ENCODE data around the gene PLCB1.

Gene PLCB1

GRCh38 chr20:8145246-8146168 lies 13.4 kb downstream of the PLCB1 start:
- H3K4me2 ChIP-seq (ENCODE audit: low read length): no peak overlapping the region
- no peak overlapping the region for H4K12ac ChIP-seq (ENCODE audit: low read depth, low read length)
- no peak for DNase-seq
- H3K79me1 ChIP-seq (ENCODE audit: low read length): no peaks in the 10 kb centered on the region
- WGBS (ENCODE audit: extremely low coverage, insufficient coverage, insufficient read length): no CpG with 5 or more reads among the region's 8 CpGs
- no peak overlapping the region for H2BK5ac ChIP-seq (ENCODE audit: low read depth, low read length, poor library complexity)
- H3K9me3 ChIP-seq (ENCODE audit: insufficient read depth, low read depth, low read length): no peaks in the 10 kb centered on the region
- no peaks in the 10 kb centered on the region for H3K36me3 ChIP-seq (ENCODE audit: control insufficient read depth in 1 of 2, insufficient read depth in 2 of 2, low read length in 2 of 2)
- H3K18ac ChIP-seq (ENCODE audit: low read length): no peak overlapping the region
- peaks cover 0 to 2% of the 10 kb centered on the region in 2 experiments for H3K4me1 ChIP-seq (ENCODE audit: control insufficient read depth in 1 of 2, insufficient read depth in 2 of 2, low read length in 2 of 2)
- H3K9ac ChIP-seq (ENCODE audit: low read length): no peak overlapping the region
- H2BK120ac ChIP-seq (ENCODE audit: insufficient read depth, low read length, poor library complexity): no peak overlapping the region
- H2AK5ac ChIP-seq (ENCODE audit: low read length): no peak overlapping the region
- H2BK12ac ChIP-seq (ENCODE audit: low read length): no peak overlapping the region
- no peaks in the 10 kb centered on the region for H3K27me3 ChIP-seq (ENCODE audit: insufficient read depth, low read length)
- no peak overlapping the region for H3K27ac ChIP-seq (ENCODE audit: low read depth, low read length)
- no peak overlapping the region for H3K14ac ChIP-seq (ENCODE audit: low read length)
- no peaks in the 10 kb centered on the region for H3K79me2 ChIP-seq (ENCODE audit: control insufficient read depth, insufficient read depth, low read length, poor library complexity)
- no peak overlapping the region for H3K4me3 ChIP-seq (ENCODE audit: low read depth, low read length)
- H3K4ac ChIP-seq (ENCODE audit: low read depth, low read length): no peak overlapping the region
- no peak overlapping the region for H4K91ac ChIP-seq (ENCODE audit: low read depth, low read length)
- H2AFZ ChIP-seq (ENCODE audit: insufficient read depth, low read length, poor library complexity): no peak overlapping the region
- no peak overlapping the region for H4K8ac ChIP-seq (ENCODE audit: low read depth, low read length)
- no peak overlapping the region for H3K23ac ChIP-seq (ENCODE audit: low read length)

GRCh38 chr20:8147476-8147875 lies 15.4 kb downstream of the PLCB1 start:
- WGBS (ENCODE audit: extremely low coverage, insufficient coverage, insufficient read length): no CpG with 5 or more reads among the region's 3 CpGs
- no peak overlapping the region for H3K4me2 ChIP-seq (ENCODE audit: low read length)
- no peak overlapping the region for H4K8ac ChIP-seq (ENCODE audit: low read depth, low read length)
- H2BK12ac ChIP-seq (ENCODE audit: low read length): no peak overlapping the region
- H3K4me3 ChIP-seq (ENCODE audit: low read depth, low read length): no peak overlapping the region
- no peaks in the 10 kb centered on the region for H3K4me1 ChIP-seq (ENCODE audit: control insufficient read depth in 1 of 2, insufficient read depth in 2 of 2, low read length in 2 of 2)
- no peak overlapping the region for H2AK5ac ChIP-seq (ENCODE audit: low read length)
- no peaks in the 10 kb centered on the region for H3K79me1 ChIP-seq (ENCODE audit: low read length)
- H3K9me3 ChIP-seq (ENCODE audit: insufficient read depth, low read depth, low read length): no peaks in the 10 kb centered on the region
- H2AFZ ChIP-seq (ENCODE audit: insufficient read depth, low read length, poor library complexity): no peak overlapping the region
- no peak overlapping the region for H3K9ac ChIP-seq (ENCODE audit: low read length)
- H2BK120ac ChIP-seq (ENCODE audit: insufficient read depth, low read length, poor library complexity): no peak overlapping the region
- no peak for DNase-seq
- H3K36me3 ChIP-seq (ENCODE audit: control insufficient read depth in 1 of 2, insufficient read depth in 2 of 2, low read length in 2 of 2): no peaks in the 10 kb centered on the region
- H3K23ac ChIP-seq (ENCODE audit: low read length): no peak overlapping the region
- no peaks in the 10 kb centered on the region for H3K27me3 ChIP-seq (ENCODE audit: insufficient read depth, low read length)
- no peak overlapping the region for H3K4ac ChIP-seq (ENCODE audit: low read depth, low read length)
- H3K27ac ChIP-seq (ENCODE audit: low read depth, low read length): no peak overlapping the region
- no peak overlapping the region for H3K18ac ChIP-seq (ENCODE audit: low read length)
- H3K14ac ChIP-seq (ENCODE audit: low read length): no peak overlapping the region
- H3K79me2 ChIP-seq (ENCODE audit: control insufficient read depth, insufficient read depth, low read length, poor library complexity): no peaks in the 10 kb centered on the region
- no peak overlapping the region for H4K12ac ChIP-seq (ENCODE audit: low read depth, low read length)
- no peak overlapping the region for H2BK5ac ChIP-seq (ENCODE audit: low read depth, low read length, poor library complexity)
- no peak overlapping the region for H4K91ac ChIP-seq (ENCODE audit: low read depth, low read length)

- no peak overlapping the region for H2BK5ac ChIP-seq (ENCODE audit: low read depth, low read length, poor library complexity)
- no peak overlapping the region for H2AK5ac ChIP-seq (ENCODE audit: low read length)
- H3K14ac ChIP-seq (ENCODE audit: low read length): no peak overlapping the region
- H3K4ac ChIP-seq (ENCODE audit: low read depth, low read length): no peak overlapping the region
- no peak overlapping the region for H3K23ac ChIP-seq (ENCODE audit: low read length)
- H3K4me1 ChIP-seq (ENCODE audit: control insufficient read depth in 1 of 2, insufficient read depth in 2 of 2, low read length in 2 of 2): no peaks in the 10 kb centered on the region
- no peaks in the 10 kb centered on the region for H3K36me3 ChIP-seq (ENCODE audit: control insufficient read depth in 1 of 2, insufficient read depth in 2 of 2, low read length in 2 of 2)
- no peaks in the 10 kb centered on the region for H3K79me1 ChIP-seq (ENCODE audit: low read length)
- no peak overlapping the region for H4K12ac ChIP-seq (ENCODE audit: low read depth, low read length)
- no peak overlapping the region for H2AFZ ChIP-seq (ENCODE audit: insufficient read depth, low read length, poor library complexity)
- no peak overlapping the region for H4K91ac ChIP-seq (ENCODE audit: low read depth, low read length)
- no peak for DNase-seq
- H3K9ac ChIP-seq (ENCODE audit: low read length): no peak overlapping the region
- no peak overlapping the region for H3K4me2 ChIP-seq (ENCODE audit: low read length)
- no peaks in the 10 kb centered on the region for H3K27me3 ChIP-seq (ENCODE audit: insufficient read depth, low read length)
- H3K4me3 ChIP-seq (ENCODE audit: low read depth, low read length): no peak overlapping the region
- H3K9me3 ChIP-seq (ENCODE audit: insufficient read depth, low read depth, low read length): no peaks in the 10 kb centered on the region
- no peaks in the 10 kb centered on the region for H3K79me2 ChIP-seq (ENCODE audit: control insufficient read depth, insufficient read depth, low read length, poor library complexity)
- H2BK12ac ChIP-seq (ENCODE audit: low read length): no peak overlapping the region
- no peak overlapping the region for H4K8ac ChIP-seq (ENCODE audit: low read depth, low read length)
- no peak overlapping the region for H2BK120ac ChIP-seq (ENCODE audit: insufficient read depth, low read length, poor library complexity)
- no peak overlapping the region for H3K18ac ChIP-seq (ENCODE audit: low read length)
- no peak overlapping the region for H3K27ac ChIP-seq (ENCODE audit: low read depth, low read length)
These were observed 16.4 kb downstream of the PLCB1 start for GRCh38 chr20:8148501-8148900.

- Histone ChIP-seq H3K23ac (ENCODE audit: low read length) (no peak overlapping the region), H4K8ac (ENCODE audit: low read depth, low read length) (no peak overlapping the region), H2AFZ (ENCODE audit: insufficient read depth, low read length, poor library complexity) (no peak overlapping the region), H4K91ac (ENCODE audit: low read depth, low read length) (no peak overlapping the region), H4K12ac (ENCODE audit: low read depth, low read length) (no peak overlapping the region), H3K27ac (ENCODE audit: low read depth, low read length) (no peak overlapping the region), H3K18ac (ENCODE audit: low read length) (no peak overlapping the region), H3K9me3 (ENCODE audit: insufficient read depth, low read depth, low read length) (no peaks in the 10 kb centered on the region), H3K9ac (ENCODE audit: low read length) (no peak overlapping the region), H2BK120ac (ENCODE audit: insufficient read depth, low read length, poor library complexity) (no peak overlapping the region), H3K36me3 (ENCODE audit: control insufficient read depth in 1 of 2, insufficient read depth in 2 of 2, low read length in 2 of 2) (no peaks in the 10 kb centered on the region), H3K14ac (ENCODE audit: low read length) (no peak overlapping the region), H3K27me3 (ENCODE audit: insufficient read depth, low read length) (no peaks in the 10 kb centered on the region), H3K79me1 (ENCODE audit: low read length) (no peaks in the 10 kb centered on the region), H3K4me3 (ENCODE audit: low read depth, low read length) (no peak overlapping the region), H2BK5ac (ENCODE audit: low read depth, low read length, poor library complexity) (no peak overlapping the region), H3K4me1 (ENCODE audit: control insufficient read depth in 1 of 2, insufficient read depth in 2 of 2, low read length in 2 of 2) (no peaks in the 10 kb centered on the region), H2AK5ac (ENCODE audit: low read length) (no peak overlapping the region), H3K4me2 (ENCODE audit: low read length) (no peak overlapping the region), H3K79me2 (ENCODE audit: control insufficient read depth, insufficient read depth, low read length, poor library complexity) (no peaks in the 10 kb centered on the region), H2BK12ac (ENCODE audit: low read length) (no peak overlapping the region), H3K4ac (ENCODE audit: low read depth, low read length) (no peak overlapping the region)
- DNase-seq: no peak
- whole genome bisulfite sequencing (ENCODE audit: extremely low coverage, insufficient coverage, insufficient read length): no CpG with 5 or more reads among the region's 1 CpG
These were observed 18.5 kb downstream of the PLCB1 start for GRCh38 chr20:8150591-8150990.

All from trophoblast cell (in vitro differentiated cells and primary cell).